ENCODE data around the gene MED12L.

The MED12L gene

GRCh38 chr3:151192545-151192944, 107.1 kb downstream of the MED12L start:
- Histone ChIP-seq H3K9ac (no peak overlapping the region), H3K4me1 (no peaks in the 10 kb centered on the region), H3K4me3 (no peak overlapping the region), H3K27me3 (no peaks in the 10 kb centered on the region), H4K20me1 (no peaks in the 10 kb centered on the region), H3K9me3 (no peaks in the 10 kb centered on the region), H3K27ac (no peak overlapping the region), H3K4me2 (no peak overlapping the region), H3K36me3 (peaks cover 18% of the 10 kb centered on the region)
- TF ChIP-seq Cebpa-rat (IDR thresholded peaks at IDR 0.05) = no peak

- Histone ChIP-seq H3K9ac (no peak overlapping the region), H3K27ac (no peak overlapping the region), H3K27me3 (no peaks in the 10 kb centered on the region), H3K4me3 (no peak overlapping the region), H4K20me1 (no peaks in the 10 kb centered on the region), H3K9me3 (no peaks in the 10 kb centered on the region), H3K36me3 (peaks cover 17% of the 10 kb centered on the region), H3K4me2 (no peak overlapping the region), H3K4me1 (no peaks in the 10 kb centered on the region)
- no peak for TF ChIP-seq Cebpa-rat (IDR thresholded peaks at IDR 0.05)
These were observed 110.4 kb downstream of the MED12L start for GRCh38 chr3:151195826-151196225.

GRCh38 chr3:151196434-151196833, 111.0 kb downstream of the MED12L start:
- TF ChIP-seq Cebpa-rat (IDR thresholded peaks at IDR 0.05) = no peak
- H3K4me2 ChIP-seq = no peak overlapping the region
- peaks cover 16% of the 10 kb centered on the region; the same call in 1 of the 2 replicates for H3K36me3 ChIP-seq
- H3K27ac ChIP-seq = no peak overlapping the region
- H3K27me3 ChIP-seq = no peaks in the 10 kb centered on the region
- H3K9me3 ChIP-seq = no peaks in the 10 kb centered on the region
- H3K4me3 ChIP-seq = no peak overlapping the region
- H3K4me1 ChIP-seq = no peaks in the 10 kb centered on the region
- H3K9ac ChIP-seq = no peak overlapping the region
- no peaks in the 10 kb centered on the region for H4K20me1 ChIP-seq

- Histone ChIP-seq H3K27ac (no peak overlapping the region), H3K9me3 (no peaks in the 10 kb centered on the region), H3K4me1 (no peaks in the 10 kb centered on the region), H3K36me3 (peaks cover 14% of the 10 kb centered on the region; the same call in 1 of the 2 replicates), H3K27me3 (no peaks in the 10 kb centered on the region), H3K4me3 (no peak overlapping the region), H3K9ac (no peak overlapping the region), H4K20me1 (no peaks in the 10 kb centered on the region), H3K4me2 (no peak overlapping the region)
- TF ChIP-seq Cebpa-rat (IDR thresholded peaks at IDR 0.05) = no peak
These were observed 111.8 kb downstream of the MED12L start for GRCh38 chr3:151197228-151197627.

- H4K20me1 ChIP-seq = no peaks in the 10 kb centered on the region
- H3K36me3 ChIP-seq = peaks cover 9% of the 10 kb centered on the region; the same call in 1 of the 2 replicates
- no peak overlapping the region for H3K4me3 ChIP-seq
- no peaks in the 10 kb centered on the region for H3K27me3 ChIP-seq
- no peak overlapping the region for H3K4me2 ChIP-seq
- no peak for TF ChIP-seq Cebpa-rat (IDR thresholded peaks at IDR 0.05)
- H3K9ac ChIP-seq = no peak overlapping the region
- no peak overlapping the region for H3K27ac ChIP-seq
- H3K4me1 ChIP-seq = peaks cover 8% of the 10 kb centered on the region
- H3K9me3 ChIP-seq = no peaks in the 10 kb centered on the region
These were observed 112.7 kb downstream of the MED12L start for GRCh38 chr3:151197981-151198767.

GRCh38 chr3:151198849-151199248, 113.4 kb downstream of the MED12L start:
- TF ChIP-seq Cebpa-rat (IDR thresholded peaks at IDR 0.05) = no peak
- Histone ChIP-seq H3K9ac (no peak overlapping the region), H4K20me1 (no peaks in the 10 kb centered on the region), H3K27me3 (no peaks in the 10 kb centered on the region), H3K27ac (no peak overlapping the region), H3K9me3 (no peaks in the 10 kb centered on the region), H3K4me2 (no peak overlapping the region), H3K4me3 (no peak overlapping the region), H3K36me3 (peaks cover 9% of the 10 kb centered on the region; the same call in 1 of the 2 replicates), H3K4me1 (peaks cover 10% of the 10 kb centered on the region)

GRCh38 chr3:151199554-151200438, 114.3 kb downstream of the MED12L start:
- Histone ChIP-seq H3K27ac (no peak overlapping the region), H3K9me3 (no peaks in the 10 kb centered on the region), H3K36me3 (peaks cover 3% of the 10 kb centered on the region; the same call in 1 of the 2 replicates), H3K4me2 (no peak overlapping the region), H3K4me1 (peaks cover 10% of the 10 kb centered on the region), H3K27me3 (no peaks in the 10 kb centered on the region), H3K4me3 (no peak overlapping the region), H3K9ac (no peak overlapping the region), H4K20me1 (no peaks in the 10 kb centered on the region)
- TF ChIP-seq Cebpa-rat (IDR thresholded peaks at IDR 0.05) = no peak

GRCh38 chr3:151200586-151200985, 115.1 kb downstream of the MED12L start:
- Histone ChIP-seq H3K4me1 (peaks cover 10% of the 10 kb centered on the region), H3K4me2 (no peak overlapping the region), H3K4me3 (no peak overlapping the region), H3K27me3 (no peaks in the 10 kb centered on the region), H3K27ac (no peak overlapping the region), H3K9ac (no peak overlapping the region), H4K20me1 (no peaks in the 10 kb centered on the region), H3K36me3 (peaks cover 3% of the 10 kb centered on the region; the same call in 1 of the 2 replicates), H3K9me3 (no peaks in the 10 kb centered on the region)
- TF ChIP-seq Cebpa-rat (IDR thresholded peaks at IDR 0.05) = no peak

- Histone ChIP-seq H3K4me2 (no peak overlapping the region), H4K20me1 (no peaks in the 10 kb centered on the region), H3K4me1 (peaks cover 10% of the 10 kb centered on the region), H3K36me3 (peaks cover 3% of the 10 kb centered on the region; the same call in 1 of the 2 replicates), H3K4me3 (no peak overlapping the region), H3K9me3 (no peaks in the 10 kb centered on the region), H3K9ac (no peak overlapping the region), H3K27me3 (no peaks in the 10 kb centered on the region), H3K27ac (no peak overlapping the region)
- no peak for TF ChIP-seq Cebpa-rat (IDR thresholded peaks at IDR 0.05)
These were observed 115.7 kb downstream of the MED12L start for GRCh38 chr3:151201051-151201730.

All from BLaER1 (cell line).